Stimulated activated CD4-positive, alpha-beta T cell treated with anti-CD3 and anti-CD28 coated beads, Interleukin-12 subunit alpha, Interleukin-12 subunit beta, amount 100 ng/mL, for 4 hours (primary cell): ENCODE results near the gene SLC22A2.
"Not testable (repeated sequence)": the region's sequence is repeated elsewhere in the genome, so short reads cannot be mapped to it uniquely, and the experiment has no call there.

Experiments used
- DNase-seq: peaks from one replicate; pipeline ENCODE4 v3.0.0-alpha.2; 2020

Gene SLC22A2

GRCh38 chr6:160258346-160259142, at the start of gene SLC22A2:
SLC22A2 (minus strand) TSS chr6:160258821; CDS start chr6:160258757, 64 bp downstream.
- no peak for DNase-seq

- no peak for DNase-seq
Measured at GRCh38 chr6:160305926-160306713, 47.5 kb upstream of the SLC22A2 start.

DNA sequence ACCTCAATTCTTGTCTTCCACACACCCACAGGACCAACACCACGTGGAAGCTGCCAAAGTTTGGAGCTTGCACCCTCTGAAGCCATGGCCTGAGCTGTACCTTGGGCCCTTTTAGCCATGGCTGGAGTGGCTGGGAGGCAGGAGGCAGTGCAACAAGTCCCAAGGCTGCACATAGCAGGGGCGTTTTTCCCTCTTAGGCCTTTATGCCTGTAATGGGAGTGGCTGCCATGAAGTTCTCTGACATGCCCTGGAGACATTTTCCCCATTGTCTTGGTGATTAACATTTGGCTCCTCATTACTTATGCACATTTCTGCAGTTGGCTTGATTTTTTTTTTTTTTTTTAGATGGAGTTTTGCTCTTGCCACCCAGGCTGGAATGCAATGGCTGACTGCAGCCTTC, 45.2 kb upstream of the SLC22A2 start:
- DNase-seq: no peak

DNA sequence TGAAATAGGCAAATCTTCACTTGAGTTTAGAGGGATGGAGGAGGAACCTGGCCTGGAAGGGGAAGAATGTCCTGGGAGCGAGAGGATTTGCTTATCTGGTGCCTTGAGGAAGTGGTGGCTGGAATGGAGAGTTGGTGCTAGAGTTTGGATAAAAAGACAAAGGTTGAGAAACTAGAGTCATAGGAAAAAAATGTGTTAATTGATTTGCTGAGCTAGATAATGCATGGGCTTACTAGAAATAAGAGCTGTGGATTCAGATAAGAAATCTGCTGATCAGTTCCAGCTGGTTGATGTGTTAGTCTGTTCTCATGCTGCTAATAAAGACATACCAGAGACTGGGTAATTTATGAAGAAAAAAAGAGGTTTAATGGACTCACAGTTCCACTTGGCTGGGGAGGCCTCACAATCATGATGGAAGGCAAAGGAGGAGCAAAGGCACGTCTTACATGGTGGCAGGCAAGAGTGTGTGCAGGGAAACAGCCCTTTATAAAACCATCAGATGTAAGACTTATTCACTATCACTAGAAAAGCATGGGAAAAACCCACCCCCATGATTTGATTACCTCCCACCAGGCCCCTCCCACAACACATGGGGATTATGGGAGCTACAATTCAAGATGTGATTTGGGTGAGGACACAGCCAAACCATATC, 43.9 kb upstream of the SLC22A2 start:
- not testable (repeated sequence) for DNase-seq

DNA sequence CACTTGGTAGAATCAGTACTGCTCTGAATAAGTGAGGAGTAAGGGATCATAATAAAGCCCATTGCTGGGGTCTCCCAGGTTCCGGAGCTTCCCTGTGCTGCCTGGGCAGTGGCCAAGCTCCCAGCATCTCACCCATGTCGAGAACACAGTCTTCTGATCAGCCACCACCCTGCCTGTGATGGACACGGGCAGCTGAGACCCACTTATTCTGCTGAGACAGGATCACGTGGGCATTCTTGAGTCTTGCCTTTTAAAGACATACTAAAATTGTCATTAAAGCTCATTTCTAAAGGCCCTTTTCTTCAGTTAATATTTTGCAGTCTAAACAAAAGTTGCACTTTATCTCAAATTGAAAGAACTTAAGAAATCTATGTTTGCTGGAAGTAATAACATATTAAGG, 42.7 kb upstream of the SLC22A2 start:
- DNase-seq: no peak

DNA sequence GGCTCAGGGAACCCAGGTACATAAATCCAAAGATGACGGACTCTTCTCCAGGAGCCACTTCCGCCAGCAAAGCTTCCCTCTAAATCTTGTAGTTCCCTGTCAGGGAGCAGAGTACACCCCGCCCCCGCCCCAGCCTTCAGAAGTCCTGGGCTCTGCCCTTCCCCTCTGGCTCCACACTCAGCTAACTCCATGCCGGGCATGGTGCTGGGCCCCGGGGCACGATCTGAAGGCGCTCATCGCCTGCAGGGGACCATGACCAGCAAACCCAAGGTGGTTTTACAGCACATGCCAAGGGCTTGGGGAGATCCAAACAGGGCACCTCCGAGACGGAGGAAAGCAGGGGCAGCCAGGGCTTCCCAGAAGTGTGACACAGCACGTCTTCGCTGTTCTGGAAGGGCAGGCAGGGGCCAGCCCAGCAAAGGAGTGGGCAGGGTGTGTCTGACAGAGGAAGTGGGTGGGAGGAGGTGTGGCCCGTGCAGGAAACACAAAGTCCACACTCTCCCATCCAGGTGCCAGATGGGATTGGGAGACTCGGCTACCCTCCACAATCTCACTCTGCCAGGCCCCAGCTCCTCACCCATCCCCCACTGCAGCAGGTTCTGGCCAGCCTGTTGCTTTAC, 41.6 kb upstream of the SLC22A2 start:
- DNase-seq: no peak

DNA sequence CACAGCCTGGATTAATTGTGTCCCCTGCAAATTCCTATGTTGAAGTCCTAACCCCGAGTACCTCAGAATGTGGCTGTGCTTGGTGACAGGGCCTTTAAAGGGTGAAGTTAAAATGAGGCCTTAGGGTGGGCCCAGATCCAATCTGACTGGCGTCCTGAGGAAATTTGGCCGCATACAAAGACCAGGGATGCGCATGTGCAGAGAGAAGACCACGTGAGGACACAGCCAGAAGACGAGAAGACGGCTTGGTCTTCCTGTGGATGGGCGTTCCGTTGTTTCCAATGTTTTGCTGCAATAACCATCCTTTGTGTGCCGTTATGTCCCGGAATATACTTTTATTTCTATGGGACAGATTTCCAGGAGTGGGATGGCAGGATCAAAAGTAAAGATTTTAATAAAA, 40.9 kb upstream of the SLC22A2 start:
- no peak for DNase-seq

GRCh38 chr6:160298121-160298520, 39.5 kb upstream of the SLC22A2 start:
- no peak for DNase-seq

DNA sequence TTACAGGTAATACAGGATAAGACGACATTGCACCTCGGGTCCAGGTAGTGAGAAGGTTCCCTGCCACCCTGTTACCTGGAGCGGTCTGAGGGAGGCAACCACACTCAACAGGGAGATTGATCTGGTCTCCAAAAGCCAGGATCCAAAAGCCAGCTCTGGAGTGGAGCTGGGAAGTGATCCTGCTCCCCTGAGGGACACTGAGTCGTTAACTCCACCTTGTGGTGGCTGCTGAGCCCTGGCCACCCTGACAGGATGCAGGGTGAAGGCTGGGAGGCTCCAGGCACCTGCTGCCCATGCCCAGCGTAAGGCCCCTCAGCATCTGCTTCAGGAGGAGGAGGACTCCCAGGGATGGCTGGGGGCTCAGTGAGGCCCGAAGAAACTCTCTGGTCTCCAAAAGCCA, 38.7 kb upstream of the SLC22A2 start:
- DNase-seq: no peak

DNA sequence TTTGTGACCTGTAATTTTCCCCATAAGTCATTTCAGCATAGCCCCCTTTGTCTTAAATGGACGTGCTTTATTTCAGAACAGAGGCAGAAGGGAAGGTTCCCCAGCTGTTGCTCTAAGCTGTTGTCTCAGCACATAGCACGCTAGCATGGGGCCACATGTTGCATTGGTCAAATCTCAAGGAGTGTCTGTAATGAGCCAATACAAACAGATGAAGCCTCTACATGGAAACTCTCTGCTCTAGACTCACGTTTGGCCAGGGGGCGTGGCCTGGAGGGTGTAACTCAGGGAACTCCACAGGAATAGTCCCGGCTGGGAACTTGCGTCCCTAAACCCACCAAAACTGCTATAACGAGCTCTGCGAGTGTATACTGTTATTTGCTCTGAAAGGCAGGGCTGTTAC, 35.2 kb upstream of the SLC22A2 start:
- DNase-seq: no peak

DNA sequence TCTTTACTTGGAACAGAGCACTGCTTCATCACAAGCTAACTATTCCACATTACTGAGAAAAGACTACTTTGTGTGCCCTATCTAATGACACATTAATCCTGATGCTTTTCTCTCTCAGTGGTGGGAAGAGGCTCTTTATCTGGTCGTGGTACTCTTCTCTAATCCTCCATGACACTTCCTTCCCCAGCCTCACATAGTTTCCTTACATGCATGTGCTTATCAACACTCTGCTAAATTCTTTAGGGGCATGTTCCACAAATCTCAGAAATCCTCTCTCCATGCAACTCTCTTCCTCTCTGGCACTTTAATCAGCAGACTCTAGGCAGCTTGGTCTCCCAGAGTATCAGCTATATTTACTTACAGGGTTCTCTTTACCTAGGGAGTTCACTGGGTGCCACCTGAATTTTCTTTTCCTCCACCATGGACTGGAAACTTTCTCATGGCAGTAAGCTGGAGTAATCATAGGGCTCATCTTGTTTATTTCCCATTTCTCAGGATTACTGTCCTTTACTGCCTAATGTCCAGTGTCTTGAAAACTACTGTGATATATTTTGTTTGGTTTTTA, 27.0 kb upstream of the SLC22A2 start:
- no peak for DNase-seq

DNA sequence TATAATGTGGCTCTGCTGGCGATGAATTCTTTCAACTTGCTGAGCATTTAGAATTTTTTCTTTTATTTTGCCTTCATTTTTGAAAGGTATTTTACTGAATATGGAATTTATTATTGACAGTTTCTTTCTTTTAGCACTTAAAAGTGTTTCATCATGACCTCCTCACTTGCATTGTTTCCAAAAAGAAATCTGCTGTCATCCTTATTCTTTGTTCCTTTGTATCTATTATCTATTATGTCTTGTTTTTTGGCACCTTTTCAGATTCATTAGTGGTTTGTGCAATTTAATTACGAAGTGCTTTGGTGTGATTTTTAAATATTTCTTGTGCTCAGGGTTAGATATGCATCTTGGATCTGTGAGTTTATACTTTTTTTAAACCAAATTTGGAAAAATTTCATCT, 26.0 kb upstream of the SLC22A2 start:
- DNase-seq: no peak

DNA sequence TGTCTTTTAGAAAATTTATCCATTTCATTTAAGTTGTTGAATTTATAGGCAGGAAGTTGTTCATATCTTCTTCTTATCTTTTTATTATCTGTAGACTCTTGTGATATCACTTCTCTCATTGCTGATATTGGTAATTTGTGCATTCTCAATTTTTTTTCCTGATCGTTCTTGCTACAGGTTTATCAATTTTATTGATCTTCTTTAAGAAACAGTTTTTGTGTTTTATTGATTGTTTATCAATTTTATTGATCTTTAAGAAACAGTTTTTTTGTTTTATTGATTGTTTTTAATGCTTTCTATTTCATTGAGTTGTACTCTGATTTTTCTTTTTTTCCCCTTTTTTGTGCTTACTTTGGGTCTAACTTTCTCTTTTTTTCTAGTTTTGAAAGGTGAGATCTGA, 23.8 kb upstream of the SLC22A2 start:
- no peak for DNase-seq

GRCh38 chr6:160279850-160280249, 21.2 kb upstream of the SLC22A2 start:
- DNase-seq: no peak

DNA sequence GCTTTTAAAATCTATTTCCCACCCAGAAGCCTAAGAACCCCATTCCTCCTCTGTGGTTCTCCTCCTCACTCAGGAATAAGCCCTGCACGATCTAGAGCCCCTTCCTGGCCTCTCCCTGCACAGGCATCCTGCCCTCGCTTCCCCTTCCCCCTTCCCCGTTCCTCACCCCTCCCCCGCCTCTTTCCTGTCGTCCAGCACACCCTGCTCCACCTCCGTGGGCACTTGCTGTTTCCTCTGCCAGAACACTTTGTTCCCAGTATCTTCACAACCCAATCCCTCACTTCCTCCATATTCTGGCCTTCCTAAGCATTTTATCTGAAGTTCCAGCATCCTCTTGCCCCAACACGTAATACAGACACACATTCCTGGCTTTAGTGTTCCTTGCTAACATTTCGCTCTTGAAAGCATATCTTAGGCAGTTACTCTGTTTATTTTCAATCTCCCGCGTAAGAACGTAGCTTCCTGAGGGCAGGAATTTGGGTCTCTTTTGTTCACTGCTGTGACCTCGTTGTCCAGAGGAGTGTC, 20.2 kb upstream of the SLC22A2 start:
- DNase-seq: no peak

GRCh38 chr6:160278311-160278710, 19.7 kb upstream of the SLC22A2 start:
- DNase-seq: no peak

GRCh38 chr6:160277546-160277945, 18.9 kb upstream of the SLC22A2 start:
- DNase-seq: no peak

GRCh38 chr6:160277144-160277543, 18.5 kb upstream of the SLC22A2 start:
- no peak for DNase-seq

DNA sequence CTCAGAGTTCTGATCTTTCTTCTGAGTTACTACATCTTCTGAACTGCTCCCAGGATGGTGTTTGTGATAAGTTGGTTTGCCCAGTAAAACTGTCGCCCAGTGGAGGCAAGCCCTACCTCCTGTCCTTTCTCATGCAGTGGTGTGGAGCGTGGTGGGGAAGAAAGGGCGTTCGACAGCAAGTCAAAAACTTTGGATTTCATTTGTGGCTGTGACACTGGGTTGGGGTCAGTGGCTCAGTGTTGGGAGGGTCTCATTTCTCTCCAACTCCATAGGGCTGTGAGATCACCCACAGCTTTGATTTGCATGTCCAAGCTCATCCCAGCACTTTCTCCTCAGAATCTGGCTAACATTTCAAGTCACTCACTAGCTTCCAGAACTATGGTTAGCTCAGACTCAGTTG, 17.5 kb upstream of the SLC22A2 start:
- DNase-seq: no peak

GRCh38 chr6:160275511-160276003, 16.9 kb upstream of the SLC22A2 start:
- DNase-seq: no peak

- no peak for DNase-seq
Measured at GRCh38 chr6:160274871-160275510, 16.4 kb upstream of the SLC22A2 start.

GRCh38 chr6:160273750-160274149, 15.1 kb upstream of the SLC22A2 start:
- no peak for DNase-seq
